Measurements from ENCODE around the gene SLC2A13. TPM values are rescaled to one million over a fixed set of nuclear protein-coding genes. Genes with fewer than 3 reads are reported as not detected.
"Not testable (repeated sequence)": the region's sequence is repeated elsewhere in the genome, so short reads cannot be mapped to it uniquely, and the experiment has no call there.

Gene SLC2A13
- total RNA-seq, 1 experiment from 2014 or later, result 12.1 TPM

- intact Hi-C loops (cut with micrococcal nuclease; ENCODE audit: unreplicated experiment), result no loop called here
- Histone ChIP-seq H3K27me3 (ENCODE audit: control insufficient read depth, insufficient read depth, low read length) (no peaks in the 10 kb centered on the region), H3K27ac (ENCODE audit: low read length) (no peak overlapping the region), H3K9me3 (ENCODE audit: control insufficient read depth, insufficient read depth, low read depth, low read length) (no peaks in the 10 kb centered on the region), H3K4me3 (ENCODE audit: low read depth in 2 of 2, low read length in 2 of 2) (no peak overlapping the region), H3K36me3 (ENCODE audit: control insufficient read depth, insufficient read depth, low read length) (no peaks in the 10 kb centered on the region), H3K4me1 (ENCODE audit: control insufficient read depth, insufficient read depth, low read length) (no peaks in the 10 kb centered on the region)
- BruUV-seq (replicated peaks), result no TSS peak
- in situ Hi-C loops (cut with HindIII; ENCODE audit: low pct_unique_long_range_greater_than_20kb, low sequenced_read_pairs), result no loop called here
- TF ChIP-seq REST (IDR thresholded peaks at IDR 0.05; ENCODE audit: insufficient read depth in 1 of 2, low read depth in 2 of 2, low read length in 1 of 2), result no peak
- TF ChIP-seq TCF7L2 (IDR thresholded peaks at IDR 0.05; ENCODE audit: low read depth, low read length), result no peak
- no peak for TF ChIP-seq CTCF (IDR thresholded peaks at IDR 0.05)
- no peak for TF ChIP-seq SIN3A (IDR thresholded peaks at IDR 0.05; ENCODE audit: borderline replicate concordance, insufficient read depth, low read depth, low read length)
- no peak for TF ChIP-seq POLR2AphosphoS5 (IDR thresholded peaks at IDR 0.05; ENCODE audit: low read depth, low read length)
- ATAC-seq (no peak), DNase-seq (ENCODE audit: low read depth, low spot score) (no peak)
- CTCF ChIA-PET, result no interaction called here
- POLR2A ChIA-PET, result no interaction called here
Measured at GRCh38 chr12:39792938-39793337, 312.9 kb downstream of the SLC2A13 start.

- POLR2A ChIA-PET, result no interaction called here
- no TSS peak for BruUV-seq (replicated peaks)
- DNase-seq (ENCODE audit: low read depth, low spot score), result no peak
- Histone ChIP-seq H3K4me1 (ENCODE audit: control insufficient read depth, insufficient read depth, low read length) (no peaks in the 10 kb centered on the region), H3K27ac (ENCODE audit: low read length) (no peak overlapping the region), H3K4me3 (ENCODE audit: low read depth in 2 of 2, low read length in 2 of 2) (no peak overlapping the region), H3K27me3 (ENCODE audit: control insufficient read depth, insufficient read depth, low read length) (no peaks in the 10 kb centered on the region), H3K9me3 (ENCODE audit: control insufficient read depth, insufficient read depth, low read depth, low read length) (no peaks in the 10 kb centered on the region), H3K36me3 (ENCODE audit: control insufficient read depth, insufficient read depth, low read length) (no peaks in the 10 kb centered on the region)
- intact Hi-C loops (cut with micrococcal nuclease; ENCODE audit: unreplicated experiment) (no loop called here), in situ Hi-C loops (cut with HindIII; ENCODE audit: low pct_unique_long_range_greater_than_20kb, low sequenced_read_pairs) (no loop called here)
- CTCF ChIA-PET, result no interaction called here
- no peak for ATAC-seq
- TF ChIP-seq POLR2AphosphoS5 (IDR thresholded peaks at IDR 0.05; ENCODE audit: low read depth, low read length) (no peak), TCF7L2 (IDR thresholded peaks at IDR 0.05; ENCODE audit: low read depth, low read length) (no peak), SIN3A (IDR thresholded peaks at IDR 0.05; ENCODE audit: borderline replicate concordance, insufficient read depth, low read depth, low read length) (no peak), REST (IDR thresholded peaks at IDR 0.05; ENCODE audit: insufficient read depth in 1 of 2, low read depth in 2 of 2, low read length in 1 of 2) (no peak), CTCF (IDR thresholded peaks at IDR 0.05) (no peak)
Measured at GRCh38 chr12:39788239-39788638, 317.6 kb downstream of the SLC2A13 start.

GRCh38 chr12:39785814-39786213 lies 320.1 kb downstream of the SLC2A13 start:
- H3K27me3 ChIP-seq (ENCODE audit: control insufficient read depth, insufficient read depth, low read length); ATAC-seq; H3K9me3 ChIP-seq (ENCODE audit: control insufficient read depth, insufficient read depth, low read depth, low read length); H3K4me3 ChIP-seq (ENCODE audit: low read depth in 2 of 2, low read length in 2 of 2); BruUV-seq (replicated peaks); CTCF ChIA-PET; POLR2A ChIA-PET; intact Hi-C loops (cut with micrococcal nuclease; ENCODE audit: unreplicated experiment); DNase-seq (ENCODE audit: low read depth, low spot score); in situ Hi-C loops (cut with HindIII; ENCODE audit: low pct_unique_long_range_greater_than_20kb, low sequenced_read_pairs); H3K27ac ChIP-seq (ENCODE audit: low read length); H3K36me3 ChIP-seq (ENCODE audit: control insufficient read depth, insufficient read depth, low read length); H3K4me1 ChIP-seq (ENCODE audit: control insufficient read depth, insufficient read depth, low read length): not testable (repeated sequence)
